ENCODE results near the gene SH3RF2.

The SH3RF2 gene

DNA sequence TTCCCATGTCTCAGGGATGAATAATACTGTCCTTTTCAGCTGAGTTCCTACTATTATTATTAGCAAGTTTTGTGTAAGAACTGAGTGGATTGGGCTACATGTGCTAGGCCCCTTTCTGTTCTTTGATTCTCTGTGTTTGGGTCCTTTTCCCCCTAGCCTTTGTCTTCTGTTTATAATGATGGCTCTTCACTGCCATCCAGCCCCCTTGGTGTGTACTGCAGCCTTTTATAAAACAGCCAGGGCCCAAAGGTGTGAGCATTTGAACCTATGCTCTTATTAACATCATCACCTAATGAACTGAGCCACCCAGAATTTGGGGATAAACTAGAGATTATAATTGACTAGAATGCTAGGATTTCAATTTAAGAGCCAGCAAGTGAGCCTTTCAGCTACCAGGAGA lies 116.4 kb downstream of the SH3RF2 start:
- Histone ChIP-seq H3K27ac (ENCODE audit: low read depth, low read length) (no peak overlapping the region), H3K23ac (ENCODE audit: low read length) (no peak overlapping the region), H3K27me3 (ENCODE audit: insufficient read depth, low read length, poor library complexity) (no peaks in the 10 kb centered on the region), H3K9ac (ENCODE audit: low read length) (no peak overlapping the region), H2BK5ac (ENCODE audit: low read length) (no peak overlapping the region), H2BK15ac (replicated peaks; ENCODE audit: low read depth) (no peak overlapping the region), H3K4me1 (ENCODE audit: control insufficient read depth, low read depth, low read length) (no peaks in the 10 kb centered on the region), H3K79me2 (ENCODE audit: control insufficient read depth, insufficient read depth, low read length) (no peaks in the 10 kb centered on the region), H2BK120ac (ENCODE audit: low read depth, low read length) (no peak overlapping the region), H4K8ac (ENCODE audit: low read depth, low read length) (no peak overlapping the region), H3K36me3 (ENCODE audit: control insufficient read depth, insufficient read depth, low read length) (no peaks in the 10 kb centered on the region), H3K4me2 (ENCODE audit: low read length) (no peak overlapping the region), H2AK5ac (ENCODE audit: low read length) (no peak overlapping the region), H3K4me3 (ENCODE audit: low read length) (no peak overlapping the region), H3K79me1 (ENCODE audit: low read length) (no peaks in the 10 kb centered on the region), H3K56ac (ENCODE audit: low read length) (no peak overlapping the region), H4K5ac (ENCODE audit: low read length) (no peak overlapping the region), H3K4ac (ENCODE audit: low read depth, low read length) (no peak overlapping the region), H3K18ac (ENCODE audit: low read length) (no peak overlapping the region)
- DNase-seq: peak; percentile 39

DNA sequence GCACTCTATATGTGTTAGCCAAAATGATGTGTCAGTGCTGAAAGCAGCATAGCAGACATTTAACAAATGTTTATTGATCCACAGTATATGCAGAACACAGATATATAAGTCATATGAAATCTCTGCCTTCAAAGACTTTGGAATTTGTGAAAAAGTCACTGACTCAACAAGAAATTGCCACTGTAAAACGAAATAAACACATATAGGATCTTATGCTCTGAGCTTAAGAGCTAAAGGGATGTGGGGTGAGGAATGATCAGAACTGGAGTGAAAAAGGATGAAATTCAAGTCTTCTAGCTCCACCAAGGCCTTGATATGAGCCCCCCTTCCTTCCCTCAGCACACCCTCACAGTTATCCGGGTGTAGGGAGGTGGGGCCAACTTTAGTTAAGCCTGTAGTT lies 119.1 kb downstream of the SH3RF2 start:
- no peak overlapping the region for H3K9ac ChIP-seq (ENCODE audit: low read length)
- H3K27me3 ChIP-seq (ENCODE audit: insufficient read depth, low read length, poor library complexity): no peaks in the 10 kb centered on the region
- no peaks in the 10 kb centered on the region for H3K79me1 ChIP-seq (ENCODE audit: low read length)
- WGBS (ENCODE audit: extremely low coverage, insufficient coverage, low lambda C conversion rate): no CpG with 5 or more reads among the region's 2 CpGs
- no peaks in the 10 kb centered on the region for H3K36me3 ChIP-seq (ENCODE audit: control insufficient read depth, insufficient read depth, low read length)
- H3K4ac ChIP-seq (ENCODE audit: low read depth, low read length): no peak overlapping the region
- no peak overlapping the region for H3K18ac ChIP-seq (ENCODE audit: low read length)
- no peak overlapping the region for H3K56ac ChIP-seq (ENCODE audit: low read length)
- no peak for DNase-seq
- H2AK5ac ChIP-seq (ENCODE audit: low read length): no peak overlapping the region
- H2BK5ac ChIP-seq (ENCODE audit: low read length): no peak overlapping the region
- no peak overlapping the region for H3K23ac ChIP-seq (ENCODE audit: low read length)
- no peak overlapping the region for H3K4me2 ChIP-seq (ENCODE audit: low read length)
- H4K5ac ChIP-seq (ENCODE audit: low read length): no peak overlapping the region
- no peak overlapping the region for H4K8ac ChIP-seq (ENCODE audit: low read depth, low read length)
- H3K4me3 ChIP-seq (ENCODE audit: low read length): no peak overlapping the region
- no peaks in the 10 kb centered on the region for H3K4me1 ChIP-seq (ENCODE audit: control insufficient read depth, low read depth, low read length)
- no peak overlapping the region for H2BK15ac ChIP-seq (replicated peaks; ENCODE audit: low read depth)
- no peak overlapping the region for H3K27ac ChIP-seq (ENCODE audit: low read depth, low read length)
- no peaks in the 10 kb centered on the region for H3K79me2 ChIP-seq (ENCODE audit: control insufficient read depth, insufficient read depth, low read length)
- no peak overlapping the region for H2BK120ac ChIP-seq (ENCODE audit: low read depth, low read length)

DNA sequence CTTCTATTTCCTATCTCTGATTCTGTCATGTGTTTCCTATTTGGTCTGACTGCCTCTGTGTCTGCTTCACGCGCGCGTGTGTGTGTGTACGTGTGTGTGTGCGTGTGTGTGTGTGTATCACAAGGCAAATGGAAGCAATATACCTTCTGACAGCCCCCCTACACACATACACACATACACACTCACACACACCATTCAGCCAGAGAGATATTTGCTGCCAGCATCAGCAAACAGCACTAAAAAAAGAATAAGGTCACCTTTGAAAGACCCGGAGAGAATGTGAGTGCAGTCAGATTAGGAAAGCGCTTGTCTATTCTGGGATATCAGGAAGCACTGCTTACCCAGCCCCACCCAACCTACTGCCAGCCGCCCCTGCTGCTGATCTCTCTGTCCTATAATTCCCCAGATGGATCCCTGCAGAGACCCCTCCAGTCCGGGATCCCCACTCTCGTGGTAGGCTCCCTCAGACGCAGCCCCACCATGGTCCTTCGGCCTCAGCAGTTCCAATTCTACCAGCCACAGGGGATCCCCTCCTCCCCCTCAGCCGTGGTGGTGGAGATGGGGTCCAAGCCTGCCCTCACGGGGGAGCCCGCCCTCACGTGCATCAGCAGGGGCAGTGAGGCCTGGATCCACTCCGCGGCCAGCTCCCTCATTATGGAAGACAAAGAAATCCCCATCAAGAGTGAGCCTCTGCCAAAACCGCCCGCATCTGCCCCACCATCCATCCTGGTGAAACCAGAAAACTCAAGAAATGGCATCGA lies 123.3 kb downstream of the SH3RF2 start:
- no peak overlapping the region for H3K4me2 ChIP-seq (ENCODE audit: low read length)
- no peak overlapping the region for H4K5ac ChIP-seq (ENCODE audit: low read length)
- H3K27ac ChIP-seq (ENCODE audit: low read depth, low read length): no peak overlapping the region
- H2BK120ac ChIP-seq (ENCODE audit: low read depth, low read length): no peak overlapping the region
- no peak overlapping the region for H3K23ac ChIP-seq (ENCODE audit: low read length)
- no peak overlapping the region for H4K8ac ChIP-seq (ENCODE audit: low read depth, low read length)
- no peak overlapping the region for H2BK15ac ChIP-seq (replicated peaks; ENCODE audit: low read depth)
- no peak for DNase-seq
- no peak overlapping the region for H3K56ac ChIP-seq (ENCODE audit: low read length)
- WGBS (ENCODE audit: extremely low coverage, insufficient coverage, low lambda C conversion rate): no CpG with 5 or more reads among the region's 22 CpGs
- no peak overlapping the region for H2AK5ac ChIP-seq (ENCODE audit: low read length)
- no peaks in the 10 kb centered on the region for H3K79me1 ChIP-seq (ENCODE audit: low read length)
- H2BK5ac ChIP-seq (ENCODE audit: low read length): no peak overlapping the region
- no peak overlapping the region for H3K18ac ChIP-seq (ENCODE audit: low read length)
- H3K4me1 ChIP-seq (ENCODE audit: control insufficient read depth, low read depth, low read length): no peaks in the 10 kb centered on the region
- H3K79me2 ChIP-seq (ENCODE audit: control insufficient read depth, insufficient read depth, low read length): no peaks in the 10 kb centered on the region
- no peak overlapping the region for H3K4me3 ChIP-seq (ENCODE audit: low read length)
- no peak overlapping the region for H3K9ac ChIP-seq (ENCODE audit: low read length)
- no peak overlapping the region for H3K4ac ChIP-seq (ENCODE audit: low read depth, low read length)
- H3K36me3 ChIP-seq (ENCODE audit: control insufficient read depth, insufficient read depth, low read length): no peaks in the 10 kb centered on the region
- H3K27me3 ChIP-seq (ENCODE audit: insufficient read depth, low read length, poor library complexity): no peaks in the 10 kb centered on the region

DNA sequence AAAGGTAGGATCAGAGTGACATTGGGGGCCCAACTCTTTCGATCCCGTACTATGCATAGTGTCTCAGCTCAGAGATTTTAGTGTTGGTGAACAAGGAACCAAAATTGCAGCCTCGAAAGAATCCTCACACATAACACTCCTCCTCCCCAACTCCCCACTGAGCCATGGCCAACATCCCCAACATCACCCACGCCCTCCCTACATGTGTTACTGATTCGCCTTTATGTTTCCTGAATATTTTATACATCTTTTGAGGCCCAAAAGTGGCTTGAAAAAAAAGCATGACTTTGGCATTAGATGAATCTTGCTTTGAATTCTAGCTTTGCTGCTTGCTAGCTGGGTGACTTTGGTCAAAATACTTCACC lies 123.8 kb downstream of the SH3RF2 start:
- no peak overlapping the region for H3K9ac ChIP-seq (ENCODE audit: low read length)
- no peak overlapping the region for H2BK15ac ChIP-seq (replicated peaks; ENCODE audit: low read depth)
- no peak for DNase-seq
- H2AK5ac ChIP-seq (ENCODE audit: low read length): no peak overlapping the region
- no peak overlapping the region for H3K4me3 ChIP-seq (ENCODE audit: low read length)
- no peaks in the 10 kb centered on the region for H3K4me1 ChIP-seq (ENCODE audit: control insufficient read depth, low read depth, low read length)
- no peaks in the 10 kb centered on the region for H3K27me3 ChIP-seq (ENCODE audit: insufficient read depth, low read length, poor library complexity)
- no peaks in the 10 kb centered on the region for H3K79me1 ChIP-seq (ENCODE audit: low read length)
- H2BK120ac ChIP-seq (ENCODE audit: low read depth, low read length): no peak overlapping the region
- no peak overlapping the region for H3K56ac ChIP-seq (ENCODE audit: low read length)
- H3K79me2 ChIP-seq (ENCODE audit: control insufficient read depth, insufficient read depth, low read length): no peaks in the 10 kb centered on the region
- H3K27ac ChIP-seq (ENCODE audit: low read depth, low read length): no peak overlapping the region
- no peak overlapping the region for H3K18ac ChIP-seq (ENCODE audit: low read length)
- H3K36me3 ChIP-seq (ENCODE audit: control insufficient read depth, insufficient read depth, low read length): no peaks in the 10 kb centered on the region
- H3K23ac ChIP-seq (ENCODE audit: low read length): no peak overlapping the region
- no peak overlapping the region for H4K8ac ChIP-seq (ENCODE audit: low read depth, low read length)
- H4K5ac ChIP-seq (ENCODE audit: low read length): no peak overlapping the region
- H2BK5ac ChIP-seq (ENCODE audit: low read length): no peak overlapping the region
- no CpG with 5 or more reads among the region's 5 CpGs for WGBS (ENCODE audit: extremely low coverage, insufficient coverage, low lambda C conversion rate)
- H3K4me2 ChIP-seq (ENCODE audit: low read length): no peak overlapping the region
- no peak overlapping the region for H3K4ac ChIP-seq (ENCODE audit: low read depth, low read length)

DNA sequence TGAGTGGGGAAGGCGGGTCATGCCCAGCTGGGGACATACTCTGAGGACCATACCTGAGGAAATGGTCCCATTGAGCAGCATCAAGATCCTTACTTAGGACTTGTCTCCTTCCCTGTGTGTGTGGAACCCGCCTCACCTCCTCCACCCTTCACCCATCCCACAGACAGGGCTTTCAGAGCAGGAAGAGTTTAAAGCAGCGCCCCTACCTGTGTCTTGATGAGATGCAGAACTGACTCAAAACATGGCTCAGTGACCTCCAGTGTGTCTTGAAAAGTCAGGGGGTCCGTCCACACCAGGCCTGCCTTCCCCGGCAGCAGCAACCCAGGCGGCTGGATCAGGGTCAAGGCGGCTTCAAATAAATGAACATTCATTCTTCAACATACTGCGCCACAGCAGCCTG lies 130.6 kb downstream of the SH3RF2 start:
- H3K27ac ChIP-seq (ENCODE audit: low read depth, low read length): no peak overlapping the region
- H4K5ac ChIP-seq (ENCODE audit: low read length): no peak overlapping the region
- no peak overlapping the region for H3K18ac ChIP-seq (ENCODE audit: low read length)
- no peaks in the 10 kb centered on the region for H3K4me1 ChIP-seq (ENCODE audit: control insufficient read depth, low read depth, low read length)
- H3K4me2 ChIP-seq (ENCODE audit: low read length): no peak overlapping the region
- H2BK120ac ChIP-seq (ENCODE audit: low read depth, low read length): no peak overlapping the region
- H3K9ac ChIP-seq (ENCODE audit: low read length): no peak overlapping the region
- no peaks in the 10 kb centered on the region for H3K36me3 ChIP-seq (ENCODE audit: control insufficient read depth, insufficient read depth, low read length)
- H3K23ac ChIP-seq (ENCODE audit: low read length): no peak overlapping the region
- no peak overlapping the region for H3K56ac ChIP-seq (ENCODE audit: low read length)
- H2BK15ac ChIP-seq (replicated peaks; ENCODE audit: low read depth): no peak overlapping the region
- no peak overlapping the region for H2BK5ac ChIP-seq (ENCODE audit: low read length)
- no peaks in the 10 kb centered on the region for H3K27me3 ChIP-seq (ENCODE audit: insufficient read depth, low read length, poor library complexity)
- H3K79me2 ChIP-seq (ENCODE audit: control insufficient read depth, insufficient read depth, low read length): no peaks in the 10 kb centered on the region
- DNase-seq: no peak
- H2AK5ac ChIP-seq (ENCODE audit: low read length): no peak overlapping the region
- no peak overlapping the region for H3K4ac ChIP-seq (ENCODE audit: low read depth, low read length)
- no peak overlapping the region for H3K4me3 ChIP-seq (ENCODE audit: low read length)
- H4K8ac ChIP-seq (ENCODE audit: low read depth, low read length): no peak overlapping the region
- WGBS (ENCODE audit: extremely low coverage, insufficient coverage, low lambda C conversion rate): no CpG with 5 or more reads among the region's 8 CpGs
- H3K79me1 ChIP-seq (ENCODE audit: low read length): no peaks in the 10 kb centered on the region

DNA sequence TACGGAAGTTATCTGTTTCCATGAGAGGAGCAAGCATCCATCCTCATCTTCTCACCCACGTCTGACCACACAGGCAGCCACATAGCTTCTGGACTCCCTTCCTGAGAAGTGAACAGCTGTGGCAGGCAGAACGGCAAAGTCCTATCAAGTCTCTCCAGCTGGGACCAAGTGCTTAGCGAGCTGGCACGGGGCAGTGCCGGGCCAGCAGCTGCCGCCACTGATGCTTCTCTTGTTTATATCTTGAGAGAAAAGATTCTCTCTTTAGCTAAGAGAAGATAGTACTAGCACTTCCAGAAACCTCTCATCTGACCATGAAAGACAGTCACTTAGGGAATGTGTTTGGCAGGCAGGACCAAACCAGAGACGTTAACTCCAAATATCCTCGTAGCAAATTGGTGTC lies 131.8 kb downstream of the SH3RF2 start:
- no peaks in the 10 kb centered on the region for H3K27me3 ChIP-seq (ENCODE audit: insufficient read depth, low read length, poor library complexity)
- peaks cover 2% of the 10 kb centered on the region for H3K4me1 ChIP-seq (ENCODE audit: control insufficient read depth, low read depth, low read length)
- no peak overlapping the region for H4K8ac ChIP-seq (ENCODE audit: low read depth, low read length)
- no peak overlapping the region for H2AK5ac ChIP-seq (ENCODE audit: low read length)
- no peaks in the 10 kb centered on the region for H3K79me2 ChIP-seq (ENCODE audit: control insufficient read depth, insufficient read depth, low read length)
- no peak overlapping the region for H3K4ac ChIP-seq (ENCODE audit: low read depth, low read length)
- no peak overlapping the region for H3K18ac ChIP-seq (ENCODE audit: low read length)
- H3K23ac ChIP-seq (ENCODE audit: low read length): no peak overlapping the region
- H2BK15ac ChIP-seq (replicated peaks; ENCODE audit: low read depth): no peak overlapping the region
- no peak overlapping the region for H3K9ac ChIP-seq (ENCODE audit: low read length)
- no peak overlapping the region for H3K56ac ChIP-seq (ENCODE audit: low read length)
- H2BK120ac ChIP-seq (ENCODE audit: low read depth, low read length): no peak overlapping the region
- WGBS (ENCODE audit: extremely low coverage, insufficient coverage, low lambda C conversion rate): no CpG with 5 or more reads among the region's 9 CpGs
- no peaks in the 10 kb centered on the region for H3K36me3 ChIP-seq (ENCODE audit: control insufficient read depth, insufficient read depth, low read length)
- no peak for DNase-seq
- no peak overlapping the region for H3K27ac ChIP-seq (ENCODE audit: low read depth, low read length)
- no peak overlapping the region for H3K4me3 ChIP-seq (ENCODE audit: low read length)
- no peaks in the 10 kb centered on the region for H3K79me1 ChIP-seq (ENCODE audit: low read length)
- no peak overlapping the region for H3K4me2 ChIP-seq (ENCODE audit: low read length)
- no peak overlapping the region for H4K5ac ChIP-seq (ENCODE audit: low read length)
- no peak overlapping the region for H2BK5ac ChIP-seq (ENCODE audit: low read length)
